A549 (cell line): ENCODE measurements around the gene GSTP1. TPM values are rescaled to one million over a fixed set of nuclear protein-coding genes. Genes with fewer than 3 reads are reported as not detected.

Source experiments
- ATAC-seq, 2 experiments: fragments of 200-7000 bp in 1 of 2; fragments of >200 bp in 1 of 2; cut with Nextera tagmentation in 1 of 2; cut with Tn5 transposase in 1 of 2; 3 replicates each; pipeline versions ENCODE4 v1.8.0 to v1.9.1; 2018 to 2020; ENCODE audit warnings: mild to moderate bottlenecking in 1 of 2, moderate library complexity in 1 of 2
- CTCF ChIA-PET: fragments of 300-600 bp; sonication (Branson Sonifier 250); formaldehyde crosslinking; extraction: SDS; loops from one replicate; lab custom pipeline; 2021; ENCODE audit warnings: antibody characterized with exemption, inconsistent platforms; lab: Yijun Ruan, JAX
- POLR2A ChIA-PET: fragments of 350-600 bp; formaldehyde crosslinking; extraction: SDS; loops from one replicate; lab custom pipeline; 2021; ENCODE audit warnings: antibody characterized with exemption, inconsistent platforms; lab: Yijun Ruan, JAX
- DNase-seq, 2 experiments: peaks; one replicate each; pipeline versions ENCODE4 v3.0.0 to v3.0.0-alpha.2; 2011 to 2016; ENCODE audit warnings: low read depth in 1 of 2, low spot score in 1 of 2
- FAIRE-seq: peaks from 2 replicates; lab custom pipeline; 2011; peaks lifted over from hg19 to GRCh38; lab: Jason Lieb, UNC
- H3K27ac ChIP-seq, 2 experiments: fragments of >200 bp; sonication (Bioruptor Twin); formaldehyde crosslinking; 3 replicates each; pipeline ENCODE4 v1.5.1; 2016 to 2017
- H3K4me1 ChIP-seq: fragments of >200 bp; sonication (Bioruptor Twin); formaldehyde crosslinking; 3 replicates; pipeline ENCODE4 v1.6.1; 2016
- H3K4me2 ChIP-seq: fragments of >200 bp; sonication (Bioruptor Twin); formaldehyde crosslinking; 3 replicates; pipeline ENCODE4 v1.6.1; 2016
- H3K4me3 ChIP-seq: fragments of >200 bp; sonication (Bioruptor Twin); formaldehyde crosslinking; 3 replicates; pipeline ENCODE4 v1.5.1; 2016
- H3K9me3 ChIP-seq: fragments of >200 bp; sonication (Bioruptor Twin); formaldehyde crosslinking; 3 replicates; pipeline ENCODE4 v1.6.1; 2016
- BHLHE40 ChIP-seq: IDR thresholded peaks from 2 replicates; pipeline ENCODE4 v1.6.1; 2012; ENCODE audit warnings: low read depth, low read length, inconsistent platforms
- CBX8 ChIP-seq: fragments of 200-600 bp; sonication (generic); IDR thresholded peaks from 2 replicates; pipeline ENCODE4 v1.6.1; 2016
- CEBPB ChIP-seq, 2 experiments: fragments of >200 bp in 1 of 2; sonication (Bioruptor Twin) in 1 of 2; formaldehyde crosslinking in 1 of 2; IDR thresholded peaks; 2 replicates each; pipeline ENCODE4 v1.6.1; 2012 to 2016
- EHF ChIP-seq: fragments of 250-450 bp; sonication (Bioruptor Pico); IDR thresholded peaks from 2 replicates; pipeline ENCODE4 v1.5.0; 2020; ENCODE audit warnings: mild to moderate bottlenecking
- ESRRA ChIP-seq: fragments of 150-350 bp; IDR thresholded peaks from 2 replicates; pipeline ENCODE4 v1.6.1; 2014; ENCODE audit warnings: mild to moderate bottlenecking, low read length, borderline replicate concordance
- FOSL2 ChIP-seq, 2 experiments: fragments of 450-650 bp in 1 of 2; fragments of >200 bp in 1 of 2; sonication (Bioruptor Twin) in 1 of 2; formaldehyde crosslinking; IDR thresholded peaks; 2 replicates each; pipeline versions ENCODE4 v1.5.0 to v1.6.1; 2016 to 2020; ENCODE audit warnings: mild to moderate bottlenecking in 1 of 2, moderate library complexity in 1 of 2
- HDAC2 ChIP-seq: fragments of 200-600 bp; sonication (generic); IDR thresholded peaks from 2 replicates; pipeline ENCODE4 v1.6.1; 2016
- HEYL ChIP-seq: fragments of 250-450 bp; sonication (Bioruptor Pico); IDR thresholded peaks from 2 replicates; pipeline ENCODE4 v1.8.0; 2021; ENCODE audit warnings: mild to moderate bottlenecking, moderate library complexity
- HOXA7 ChIP-seq: fragments of 250-450 bp; sonication (Bioruptor Pico); IDR thresholded peaks from 2 replicates; pipeline ENCODE4 v1.5.0; 2020; ENCODE audit warnings: mild to moderate bottlenecking, moderate library complexity
- MAZ ChIP-seq: fragments of 150-350 bp; IDR thresholded peaks from 2 replicates; pipeline ENCODE4 v1.6.1; 2014; ENCODE audit warnings: antibody characterized with exemption, low read depth, low read length, borderline replicate concordance
- MYC ChIP-seq: IDR thresholded peaks from 2 replicates; pipeline ENCODE4 v1.6.1; 2012; ENCODE audit warnings: mild to moderate bottlenecking, inconsistent platforms, low read length, improper control_type of control experiment, borderline replicate concordance
- NFE2L2 ChIP-seq: fragments of 150-350 bp; conservative IDR thresholded peaks from 2 replicates; pipeline ENCODE4 v1.6.1; 2014; ENCODE audit warnings: low read length
- NPAS2 ChIP-seq: fragments of 250-450 bp; sonication (Bioruptor Pico); IDR thresholded peaks from 2 replicates; pipeline ENCODE4 v1.8.0; 2022; ENCODE audit warnings: mild to moderate bottlenecking, moderate library complexity, borderline replicate concordance
- NR3C1 ChIP-seq: fragments of >200 bp; sonication (Bioruptor Twin); formaldehyde crosslinking; IDR thresholded peaks from 3 replicates; pipeline ENCODE4 v1.6.1; 2017
- RCOR1 ChIP-seq: fragments of 150-350 bp; IDR thresholded peaks from 2 replicates; pipeline ENCODE4 v1.6.1; 2014; ENCODE audit warnings: antibody characterized with exemption, low read length, low read depth
- RFX5 ChIP-seq: fragments of 450-650 bp; IDR thresholded peaks from 2 replicates; pipeline ENCODE4 v1.7.1; 2014; ENCODE audit warnings: antibody characterized with exemption, mild to moderate bottlenecking, moderate library complexity
- RNF2 ChIP-seq: fragments of 200-600 bp; sonication (generic); IDR thresholded peaks from 2 replicates; pipeline ENCODE4 v1.6.1; 2016; ENCODE audit warnings: low read depth, mild to moderate bottlenecking, antibody characterized with exemption, moderate library complexity, borderline replicate concordance
- TP53 ChIP-seq: fragments of 250-450 bp; sonication (Bioruptor Pico); IDR thresholded peaks from 2 replicates; pipeline ENCODE4 v1.5.0; 2021; ENCODE audit warnings: mild to moderate bottlenecking, moderate library complexity
- ZFP36 ChIP-seq: fragments of 450-650 bp; IDR thresholded peaks from 2 replicates; pipeline ENCODE4 v1.6.1; 2014; ENCODE audit warnings: borderline replicate concordance; ENCODE audit not compliant: partially characterized antibody
- ZSCAN20 ChIP-seq: fragments of 250-450 bp; sonication (Bioruptor Pico); IDR thresholded peaks from 2 replicates; pipeline ENCODE4 v1.8.0; 2022; ENCODE audit warnings: mild to moderate bottlenecking, moderate library complexity
- WGBS: methylation state at CpG from one replicate; pipeline ENCODE4 v1.1.6; 2017; ENCODE audit errors: missing lambda C conversion rate; 5-methylcytosine and 5-hydroxymethylcytosine counted together
- polyA plus RNA-seq, 4 experiments: library from polyadenylated mRNA; depleted of rRNA in 3 of 4; stranded (reverse); fragments of >200 nt; fragmentation: RNase III in 1 of 4; extraction: RNeasy Plus Mini Kit Qiagen cat#74134 plus additional on column Dnase treatment in 1 of 4; gene quantifications; 2 replicates in 3 of 4; 3 replicates in 1 of 4; pipeline ENCODE4 v1.2.3, GENCODE V29; 2011 to 2017
- TF ChIP-seq, protein P1 (sequence below): IDR thresholded peaks from 2 replicates; pipeline ENCODE4 v1.6.1; 2012
- TF ChIP-seq, protein P2 (sequence below): fragments of >200 bp; sonication (Bioruptor Twin); formaldehyde crosslinking; IDR thresholded peaks from 3 replicates; pipeline ENCODE4 v1.6.1; 2016
- TF ChIP-seq, protein P3 (sequence below): fragments of 150-350 bp; IDR thresholded peaks from 2 replicates; pipeline ENCODE4 v1.6.1; 2014; ENCODE audit warnings: low read depth, mild to moderate bottlenecking, low read length
- TF ChIP-seq, protein P4 (sequence below): fragments of >200 bp; sonication (Bioruptor Twin); formaldehyde crosslinking; IDR thresholded peaks from 2 replicates; pipeline ENCODE4 v1.6.1; 2016
- TF ChIP-seq, protein P5 (sequence below): fragments of >200 bp; sonication (Bioruptor Twin); formaldehyde crosslinking; IDR thresholded peaks from 3 replicates; pipeline ENCODE4 v1.5.1; 2016
- TF ChIP-seq, protein P6 (sequence below): fragments of 450-650 bp; IDR thresholded peaks from 2 replicates; pipeline ENCODE4 v1.6.1; 2014; ENCODE audit warnings: antibody characterized with exemption

The GSTP1 gene
- polyA plus RNA-seq, 2 of the 4 experiments (the other 2 are of a cell fraction): 991 to 1,034 TPM

DNA sequence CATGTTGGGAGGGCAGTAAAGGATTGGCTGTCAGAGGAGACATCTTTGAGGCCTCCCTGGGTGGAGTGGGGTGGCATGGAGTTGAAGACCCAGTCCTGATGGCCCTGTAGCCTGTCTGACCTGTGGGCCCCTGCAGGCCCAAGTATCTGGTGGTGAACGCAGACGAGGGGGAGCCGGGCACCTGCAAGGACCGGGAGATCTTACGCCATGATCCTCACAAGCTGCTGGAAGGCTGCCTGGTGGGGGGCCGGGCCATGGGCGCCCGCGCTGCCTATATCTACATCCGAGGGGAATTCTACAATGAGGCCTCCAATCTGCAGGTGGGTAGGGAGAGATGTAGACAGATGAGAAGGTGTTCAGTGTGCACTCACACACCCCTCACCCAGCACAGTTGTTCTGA lies 25.7 kb downstream of the GSTP1 start:
- H3K27ac ChIP-seq: no peak overlapping the region
- H3K4me3 ChIP-seq: no peak overlapping the region
- no peak overlapping the region for H3K4me2 ChIP-seq
- TF ChIP-seq TP53: no peak
- no peak for TF ChIP-seq ZSCAN20 (CRISPR knock-in tag)
- no peak for TF ChIP-seq NPAS2
- no peak for TF ChIP-seq RFX5
- no peak for TF ChIP-seq CEBPB (IDR thresholded peaks at IDR 0.05)
- no peak for TF ChIP-seq FOSL2 (IDR thresholded peaks at IDR 0.05)
- no peak for TF ChIP-seq FOSL2 (CRISPR knock-in tag; IDR thresholded peaks at IDR 0.05)
- TF ChIP-seq ESRRA: no peak
- TF ChIP-seq EHF: no peak
- no peak for TF ChIP-seq RNF2
- no peak for TF ChIP-seq MAZ
- TF ChIP-seq CBX8: no peak
- TF ChIP-seq, protein P1, sequence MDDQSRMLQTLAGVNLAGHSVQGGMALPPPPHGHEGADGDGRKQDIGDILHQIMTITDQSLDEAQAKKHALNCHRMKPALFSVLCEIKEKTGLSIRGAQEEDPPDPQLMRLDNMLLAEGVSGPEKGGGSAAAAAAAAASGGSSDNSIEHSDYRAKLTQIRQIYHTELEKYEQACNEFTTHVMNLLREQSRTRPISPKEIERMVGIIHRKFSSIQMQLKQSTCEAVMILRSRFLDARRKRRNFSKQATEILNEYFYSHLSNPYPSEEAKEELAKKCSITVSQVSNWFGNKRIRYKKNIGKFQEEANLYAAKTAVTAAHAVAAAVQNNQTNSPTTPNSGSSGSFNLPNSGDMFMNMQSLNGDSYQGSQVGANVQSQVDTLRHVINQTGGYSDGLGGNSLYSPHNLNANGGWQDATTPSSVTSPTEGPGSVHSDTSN: no peak
- no peak for TF ChIP-seq HOXA7
- TF ChIP-seq RCOR1: no peak
- no peak for TF ChIP-seq MYC
- no peak for TF ChIP-seq NR3C1
- TF ChIP-seq HEYL (CRISPR knock-in tag): no peak
- TF ChIP-seq NFE2L2: no peak
- TF ChIP-seq, protein P2, sequence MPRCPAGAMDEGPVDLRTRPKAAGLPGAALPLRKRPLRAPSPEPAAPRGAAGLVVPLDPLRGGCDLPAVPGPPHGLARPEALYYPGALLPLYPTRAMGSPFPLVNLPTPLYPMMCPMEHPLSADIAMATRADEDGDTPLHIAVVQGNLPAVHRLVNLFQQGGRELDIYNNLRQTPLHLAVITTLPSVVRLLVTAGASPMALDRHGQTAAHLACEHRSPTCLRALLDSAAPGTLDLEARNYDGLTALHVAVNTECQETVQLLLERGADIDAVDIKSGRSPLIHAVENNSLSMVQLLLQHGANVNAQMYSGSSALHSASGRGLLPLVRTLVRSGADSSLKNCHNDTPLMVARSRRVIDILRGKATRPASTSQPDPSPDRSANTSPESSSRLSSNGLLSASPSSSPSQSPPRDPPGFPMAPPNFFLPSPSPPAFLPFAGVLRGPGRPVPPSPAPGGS: no peak
- H3K4me1 ChIP-seq: peaks cover 19% of the 10 kb centered on the region
- ChIA-PET POLR2A (no interaction called here), CTCF (interaction anchor here (0.8 to 3.5 kb wide), 4 partner anchors 21 to 39 kb away, joined by 3 to 30 read pairs (median 14); partner anchors contain the start of genes GSTP1 and NUDT8)
- FAIRE-seq (no peak), ATAC-seq (no peak), DNase-seq (no peak)
- WGBS: 94% methylated on average over 10 of the region's 10 CpGs
- no peaks in the 10 kb centered on the region for H3K9me3 ChIP-seq

DNA sequence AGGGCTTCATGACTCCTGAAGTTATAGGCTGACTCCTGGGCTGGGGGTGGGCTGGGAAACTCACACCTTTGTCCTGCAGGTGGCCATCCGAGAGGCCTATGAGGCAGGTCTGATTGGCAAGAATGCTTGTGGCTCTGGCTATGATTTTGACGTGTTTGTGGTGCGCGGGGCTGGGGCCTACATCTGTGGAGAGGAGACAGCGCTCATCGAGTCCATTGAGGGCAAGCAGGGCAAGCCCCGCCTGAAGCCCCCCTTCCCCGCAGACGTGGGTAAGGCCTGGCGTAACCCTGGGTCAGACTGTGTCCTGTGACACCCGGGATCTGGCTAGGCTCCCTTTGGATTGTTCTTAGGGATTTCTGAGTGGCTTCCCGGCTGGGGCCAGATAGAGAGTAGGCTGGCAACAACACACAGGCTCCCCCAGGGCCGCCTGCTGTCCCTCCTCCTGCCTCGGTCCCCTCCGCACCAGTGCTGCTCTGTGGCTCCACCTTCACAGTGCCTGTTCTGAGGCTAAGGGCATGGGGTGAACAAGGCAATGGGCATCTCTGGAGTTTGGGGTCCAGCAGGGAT lies 26.8 kb downstream of the GSTP1 start:
- Histone ChIP-seq H3K9me3 (no peaks in the 10 kb centered on the region), H3K27ac (no peak overlapping the region), H3K4me1 (peaks cover 19% of the 10 kb centered on the region), H3K4me2 (no peak overlapping the region), H3K4me3 (no peak overlapping the region)
- WGBS: 83% methylated on average over 12 of the region's 15 CpGs
- TF ChIP-seq, protein P3, sequence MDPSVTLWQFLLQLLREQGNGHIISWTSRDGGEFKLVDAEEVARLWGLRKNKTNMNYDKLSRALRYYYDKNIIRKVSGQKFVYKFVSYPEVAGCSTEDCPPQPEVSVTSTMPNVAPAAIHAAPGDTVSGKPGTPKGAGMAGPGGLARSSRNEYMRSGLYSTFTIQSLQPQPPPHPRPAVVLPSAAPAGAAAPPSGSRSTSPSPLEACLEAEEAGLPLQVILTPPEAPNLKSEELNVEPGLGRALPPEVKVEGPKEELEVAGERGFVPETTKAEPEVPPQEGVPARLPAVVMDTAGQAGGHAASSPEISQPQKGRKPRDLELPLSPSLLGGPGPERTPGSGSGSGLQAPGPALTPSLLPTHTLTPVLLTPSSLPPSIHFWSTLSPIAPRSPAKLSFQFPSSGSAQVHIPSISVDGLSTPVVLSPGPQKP: no peak
- TF ChIP-seq, protein P4, sequence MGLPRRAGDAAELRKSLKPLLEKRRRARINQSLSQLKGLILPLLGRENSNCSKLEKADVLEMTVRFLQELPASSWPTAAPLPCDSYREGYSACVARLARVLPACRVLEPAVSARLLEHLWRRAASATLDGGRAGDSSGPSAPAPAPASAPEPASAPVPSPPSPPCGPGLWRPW: no peak
- TF ChIP-seq BHLHE40 (no peak), TP53 (no peak), NR3C1 (no peak), ZFP36 (no peak), HDAC2 (no peak)
- TF ChIP-seq, protein P5, sequence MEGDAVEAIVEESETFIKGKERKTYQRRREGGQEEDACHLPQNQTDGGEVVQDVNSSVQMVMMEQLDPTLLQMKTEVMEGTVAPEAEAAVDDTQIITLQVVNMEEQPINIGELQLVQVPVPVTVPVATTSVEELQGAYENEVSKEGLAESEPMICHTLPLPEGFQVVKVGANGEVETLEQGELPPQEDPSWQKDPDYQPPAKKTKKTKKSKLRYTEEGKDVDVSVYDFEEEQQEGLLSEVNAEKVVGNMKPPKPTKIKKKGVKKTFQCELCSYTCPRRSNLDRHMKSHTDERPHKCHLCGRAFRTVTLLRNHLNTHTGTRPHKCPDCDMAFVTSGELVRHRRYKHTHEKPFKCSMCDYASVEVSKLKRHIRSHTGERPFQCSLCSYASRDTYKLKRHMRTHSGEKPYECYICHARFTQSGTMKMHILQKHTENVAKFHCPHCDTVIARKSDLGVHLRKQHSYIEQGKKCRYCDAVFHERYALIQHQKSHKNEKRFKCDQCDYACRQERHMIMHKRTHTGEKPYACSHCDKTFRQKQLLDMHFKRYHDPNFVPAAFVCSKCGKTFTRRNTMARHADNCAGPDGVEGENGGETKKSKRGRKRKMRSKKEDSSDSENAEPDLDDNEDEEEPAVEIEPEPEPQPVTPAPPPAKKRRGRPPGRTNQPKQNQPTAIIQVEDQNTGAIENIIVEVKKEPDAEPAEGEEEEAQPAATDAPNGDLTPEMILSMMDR: no peak
- TF ChIP-seq, protein P6, sequence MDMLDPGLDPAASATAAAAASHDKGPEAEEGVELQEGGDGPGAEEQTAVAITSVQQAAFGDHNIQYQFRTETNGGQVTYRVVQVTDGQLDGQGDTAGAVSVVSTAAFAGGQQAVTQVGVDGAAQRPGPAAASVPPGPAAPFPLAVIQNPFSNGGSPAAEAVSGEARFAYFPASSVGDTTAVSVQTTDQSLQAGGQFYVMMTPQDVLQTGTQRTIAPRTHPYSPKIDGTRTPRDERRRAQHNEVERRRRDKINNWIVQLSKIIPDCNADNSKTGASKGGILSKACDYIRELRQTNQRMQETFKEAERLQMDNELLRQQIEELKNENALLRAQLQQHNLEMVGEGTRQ: no peak
- POLR2A ChIA-PET: no interaction called here
- CTCF ChIA-PET: interaction anchor here (3.5 kb wide), 1 partner anchor 19 kb away, joined by 30 read pairs; the partner anchor contains the start of gene NUDT8
- DNase-seq (no peak), ATAC-seq (no peak), FAIRE-seq (no peak)
